HG03045 (cell line): Measurements from ENCODE around the gene TENM4.

Experiments
- ATAC-seq: cut with Tn5 transposase; IDR thresholded peaks from one replicate; pipeline ENCODE4 v1.9.1; 2021; ENCODE audit warnings: mild to moderate bottlenecking, moderate library complexity; ENCODE audit not compliant: unreplicated experiment

TENM4 gene

GRCh38 chr11:78782725-78783124, 658.1 kb downstream of the TENM4 start:
- ATAC-seq, result no peak

GRCh38 chr11:78780889-78781288, 659.9 kb downstream of the TENM4 start:
- ATAC-seq, result no peak

DNA sequence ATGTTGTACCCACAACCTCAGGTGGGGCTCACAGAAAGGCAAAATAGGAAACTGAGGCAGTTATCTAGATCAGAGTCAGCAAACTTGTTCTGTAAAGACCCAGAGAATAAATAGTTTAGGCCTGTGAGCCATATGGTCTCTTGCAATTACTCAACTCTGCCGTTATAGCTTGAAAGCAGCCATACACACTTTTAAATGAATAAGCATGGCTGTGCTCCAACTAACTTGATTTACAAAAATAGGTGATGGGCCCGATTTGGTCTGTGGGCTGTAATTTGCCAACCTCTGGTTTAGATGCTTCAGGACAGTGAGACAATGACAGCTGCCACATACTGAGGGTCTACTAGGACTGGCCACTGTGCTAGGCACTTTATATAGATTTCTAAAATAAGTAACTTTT, 667.3 kb downstream of the TENM4 start:
- no peak for ATAC-seq

DNA sequence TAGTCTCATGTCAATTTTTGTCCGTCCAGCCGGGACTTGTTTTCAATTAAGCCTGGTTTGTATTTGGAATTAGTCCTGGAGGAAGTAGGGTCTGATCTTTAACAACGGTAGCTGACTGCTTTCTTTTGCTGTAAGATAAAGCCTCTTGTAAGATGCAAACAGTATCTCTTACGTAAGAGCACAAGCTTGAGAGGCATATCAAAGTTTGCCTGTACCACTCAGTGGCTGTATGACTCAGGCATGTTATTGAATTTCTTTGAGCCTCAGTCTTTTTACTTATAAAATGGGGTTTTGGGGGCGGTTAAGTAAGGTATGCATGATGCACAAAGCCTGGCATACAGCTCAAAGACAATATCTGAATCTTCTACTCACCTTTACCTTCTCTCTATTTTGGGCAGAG, 667.8 kb downstream of the TENM4 start:
- ATAC-seq, result no peak

GRCh38 chr11:78772186-78772585, 668.6 kb downstream of the TENM4 start:
- ATAC-seq, result no peak

- no peak for ATAC-seq
These were observed 669.9 kb downstream of the TENM4 start for GRCh38 chr11:78770931-78771330.

DNA sequence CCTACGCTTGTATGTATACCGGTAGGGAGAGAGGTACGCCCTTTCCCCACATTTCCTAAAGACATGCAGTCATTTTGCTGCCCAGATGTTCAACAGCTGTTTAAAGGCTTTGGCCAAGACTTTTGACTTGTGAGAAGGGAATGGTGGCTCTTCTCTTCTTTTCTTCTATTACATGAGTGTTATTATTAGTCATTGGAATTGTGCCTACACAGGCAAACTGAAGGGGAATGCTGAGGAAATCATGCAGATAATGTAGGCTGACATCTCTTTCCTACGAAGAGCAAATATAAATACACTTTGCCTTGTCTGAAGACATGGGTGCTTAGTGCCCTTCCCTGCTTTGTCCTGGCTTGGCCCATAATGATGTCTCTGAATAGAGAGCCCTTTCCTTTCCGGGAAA, 671.9 kb downstream of the TENM4 start:
- no peak for ATAC-seq

- no peak for ATAC-seq
These were observed 672.5 kb downstream of the TENM4 start for GRCh38 chr11:78768345-78768744.

DNA sequence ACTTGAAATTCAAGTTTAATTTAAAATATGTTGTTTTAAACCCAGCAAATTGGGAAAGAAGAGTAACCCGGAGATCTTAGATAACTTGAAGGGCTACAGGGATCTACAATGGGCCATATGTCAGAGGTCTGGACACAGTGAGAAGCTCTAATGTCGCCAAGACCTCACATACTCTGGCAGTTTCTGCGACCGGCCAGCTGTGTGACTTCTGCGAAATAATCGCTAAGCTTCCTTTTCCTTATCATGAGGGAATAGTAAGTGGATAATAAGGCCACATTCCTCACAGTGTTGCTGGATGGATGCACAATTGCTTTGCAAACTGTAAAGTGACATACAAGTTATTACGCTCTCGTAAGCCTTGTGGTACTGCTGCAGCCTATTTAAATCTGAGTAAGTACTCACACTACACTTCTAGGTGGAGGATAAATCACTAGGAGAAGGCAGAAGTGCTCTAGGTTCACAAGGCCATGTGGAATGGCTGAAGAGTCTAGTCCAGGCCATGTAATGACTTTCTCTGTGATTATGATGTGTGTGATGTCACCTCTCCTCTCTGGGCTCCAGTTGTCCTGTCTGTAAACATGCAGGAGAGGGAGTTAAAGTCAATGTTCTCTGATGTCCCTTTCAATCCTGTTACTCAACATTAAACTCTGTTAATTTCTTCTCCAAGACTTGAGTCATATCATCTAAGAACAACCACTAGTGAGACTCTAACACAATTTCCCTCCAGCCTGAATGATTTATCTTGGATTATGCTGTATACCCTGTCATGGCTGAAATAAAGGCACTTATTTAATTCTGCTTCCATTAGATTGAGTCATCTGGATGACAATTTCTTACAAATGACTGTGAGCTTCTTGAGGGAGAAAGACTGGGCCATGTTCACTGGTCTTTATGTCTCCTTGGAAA, 673.5 kb downstream of the TENM4 start:
- no peak for ATAC-seq

GRCh38 chr11:78764946-78765345, 675.9 kb downstream of the TENM4 start:
- ATAC-seq, result no peak

DNA sequence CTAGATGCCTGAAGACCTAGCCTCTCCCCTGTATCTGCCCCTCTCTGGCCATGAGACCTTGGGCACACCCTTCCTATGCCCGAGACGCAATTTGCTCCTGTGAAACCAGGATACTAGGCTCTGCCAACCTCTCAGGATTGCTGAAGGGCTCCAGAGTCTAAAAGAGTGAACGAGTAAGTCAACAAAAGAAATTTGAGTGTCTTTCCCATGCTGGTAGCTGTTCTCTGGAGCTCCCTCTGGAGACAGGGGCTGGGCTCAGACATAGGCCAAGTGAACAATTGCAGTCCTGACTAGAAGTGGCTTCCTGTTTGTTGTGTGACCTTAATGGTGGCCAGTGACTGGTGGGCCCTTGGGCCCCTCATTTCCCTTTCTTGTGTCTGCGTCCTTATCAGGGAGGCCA, 677.2 kb downstream of the TENM4 start:
- ATAC-seq, result no peak

DNA sequence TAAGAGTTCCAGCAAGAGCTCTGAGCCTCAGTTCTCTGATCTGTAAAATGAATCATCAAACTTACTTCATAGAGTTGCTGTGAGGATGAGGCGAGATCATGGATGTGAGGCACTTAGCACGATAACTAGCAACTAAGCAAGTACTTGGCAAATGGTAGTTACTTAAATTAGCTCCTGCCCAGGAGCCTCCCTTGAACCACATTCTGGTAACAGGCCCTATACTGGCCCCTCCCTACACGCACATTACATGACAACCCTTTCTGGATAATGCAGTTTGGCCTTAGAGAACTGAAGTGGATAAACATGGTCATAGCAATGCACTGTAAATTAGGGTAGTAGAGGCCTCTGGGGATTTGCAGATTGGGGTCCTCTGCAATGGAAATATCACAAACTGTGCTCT, 678.7 kb downstream of the TENM4 start:
- ATAC-seq, result no peak

DNA sequence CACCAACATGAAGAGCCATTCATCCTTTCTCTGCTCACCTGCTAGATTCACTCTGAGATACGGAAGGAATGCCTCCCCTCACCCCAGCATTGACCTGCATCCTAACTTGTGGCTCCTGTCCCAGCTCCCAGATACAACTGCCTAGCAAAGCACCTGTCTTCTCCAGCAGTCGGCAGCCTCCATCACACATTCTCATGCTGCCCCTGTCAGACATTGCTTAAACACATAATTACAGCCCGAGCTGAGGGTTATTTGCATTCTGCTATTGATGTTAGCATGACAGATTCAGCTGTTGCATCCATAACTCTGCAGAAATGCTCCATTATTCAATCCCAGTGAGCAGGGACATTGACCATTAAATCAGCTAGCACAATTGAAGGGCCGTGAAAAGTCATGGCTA, 681.8 kb downstream of the TENM4 start:
- no peak for ATAC-seq

DNA sequence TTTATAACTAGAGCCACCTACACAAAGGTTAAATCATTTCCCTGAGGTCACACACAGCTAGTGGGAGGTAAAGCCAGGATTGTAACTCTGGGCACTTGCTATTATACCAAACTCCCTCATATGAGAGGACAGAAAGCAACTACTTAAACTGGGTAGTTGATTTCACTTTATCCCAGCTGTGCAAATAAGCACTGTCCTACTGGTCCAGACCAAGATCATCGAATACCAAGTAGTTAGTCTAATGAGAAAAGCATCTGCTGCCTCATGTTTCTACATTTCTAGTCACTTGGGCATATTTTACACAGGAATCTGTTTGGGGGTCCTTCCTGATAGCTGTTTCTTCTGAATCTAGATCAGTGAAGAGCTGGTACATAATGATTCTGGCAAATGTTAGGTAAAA, 687.5 kb downstream of the TENM4 start:
- ATAC-seq, result no peak

DNA sequence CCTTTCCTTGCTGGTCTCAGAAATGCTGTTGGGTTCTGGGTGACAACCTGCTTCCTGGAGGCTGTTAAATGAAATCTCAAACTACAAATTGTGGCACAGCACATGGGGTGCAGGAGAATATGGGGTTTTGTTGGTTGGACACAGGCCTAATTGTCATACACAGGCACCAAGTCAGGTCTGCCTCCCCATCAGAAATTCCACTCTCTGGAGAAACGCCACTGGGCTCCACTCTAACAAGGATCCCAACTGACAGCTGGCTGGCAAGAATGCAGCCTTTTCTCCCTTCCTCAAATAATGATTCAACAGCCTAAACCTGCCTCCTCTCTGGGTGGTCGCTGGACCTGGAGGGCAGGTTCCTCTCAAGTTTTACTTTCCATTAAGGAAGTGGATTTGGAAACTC, 688.3 kb downstream of the TENM4 start:
- no peak for ATAC-seq

DNA sequence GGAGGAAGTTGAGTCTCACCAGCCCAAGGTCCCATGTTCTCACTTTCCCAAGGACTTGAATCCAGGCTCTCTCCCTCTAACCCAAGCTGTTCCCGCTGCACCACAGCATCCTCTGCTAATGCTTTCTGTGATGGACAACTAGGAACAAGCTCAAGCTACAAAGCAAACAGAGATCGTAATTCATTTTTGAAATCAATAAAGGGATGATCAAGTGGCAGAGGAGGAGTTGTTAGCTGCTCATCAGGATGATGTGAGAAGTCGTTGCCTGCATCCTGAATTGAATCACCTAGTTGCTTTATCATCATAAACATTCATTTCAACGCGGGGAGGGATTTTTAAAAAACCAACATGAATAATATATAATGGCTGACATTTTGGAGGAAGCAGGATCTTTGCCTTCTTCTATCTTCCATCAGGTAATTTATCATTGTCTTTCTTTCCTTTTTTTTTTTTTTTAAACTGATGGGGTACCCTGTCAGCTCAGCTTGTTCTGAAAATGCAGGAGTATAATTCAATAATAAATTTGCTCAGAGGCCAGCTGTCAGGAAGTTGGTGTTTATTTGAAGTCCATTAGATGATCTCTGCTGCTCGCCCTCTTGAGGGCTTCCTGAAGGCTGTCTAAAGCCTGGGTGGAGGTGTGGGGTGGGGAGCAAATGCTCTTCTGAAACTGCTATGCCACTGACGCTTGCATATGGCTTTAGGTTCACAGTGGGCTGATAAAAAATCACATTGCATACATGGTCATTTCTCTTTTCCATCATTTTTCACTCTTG, 691.7 kb downstream of the TENM4 start:
- ATAC-seq, result no peak

- ATAC-seq, result no peak
These were observed 695.9 kb downstream of the TENM4 start for GRCh38 chr11:78744949-78745348.

DNA sequence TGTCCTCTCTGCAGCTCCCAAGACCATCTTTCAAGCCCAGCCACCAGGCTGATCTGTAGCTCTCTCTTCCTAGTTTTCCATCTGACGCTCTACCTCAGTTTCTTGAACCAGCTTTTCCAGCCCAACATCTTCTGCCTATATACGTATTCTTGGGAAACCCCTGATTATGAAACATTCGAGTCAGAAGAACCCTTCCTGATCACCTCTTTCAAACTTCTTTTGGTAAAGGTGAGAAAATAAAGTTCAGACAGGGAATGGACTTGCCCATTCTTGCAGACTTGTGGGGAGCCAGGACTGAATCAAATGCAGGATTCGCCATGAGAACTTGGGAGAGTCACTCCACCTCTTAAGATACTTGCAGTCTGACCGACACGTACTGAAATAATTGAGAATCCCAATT, 696.6 kb downstream of the TENM4 start:
- no peak for ATAC-seq

DNA sequence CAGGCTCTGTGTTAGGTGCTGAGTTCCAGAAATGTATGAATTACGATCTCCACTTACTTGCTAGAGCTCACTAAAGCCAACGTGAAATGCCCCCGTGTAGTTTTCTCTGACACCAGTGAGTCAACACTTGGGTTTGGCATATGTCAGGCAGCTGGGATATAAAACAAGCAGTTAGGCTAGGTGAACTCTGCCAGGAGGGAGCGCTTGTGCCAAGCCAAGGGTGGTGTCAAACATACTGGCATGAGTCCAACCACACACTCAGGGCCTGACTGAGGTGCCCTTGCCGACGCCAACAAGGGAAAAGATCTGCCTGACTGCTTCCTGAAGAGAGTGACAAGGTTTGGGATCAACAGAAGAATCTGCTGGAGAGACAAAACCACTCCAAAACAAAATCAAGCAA, 698.4 kb downstream of the TENM4 start:
- ATAC-seq, result no peak

- no peak for ATAC-seq
These were observed 699.1 kb downstream of the TENM4 start for GRCh38 chr11:78741741-78742140.

- ATAC-seq, result no peak
These were observed 700.4 kb downstream of the TENM4 start for GRCh38 chr11:78740199-78741071.
